IMR-90 (cell line): Measurements from ENCODE around the gene RTL9. TPM values are rescaled to one million over a fixed set of nuclear protein-coding genes. Genes with fewer than 3 reads are reported as not detected.

Experiments used
- ATAC-seq: fragments of 200-7000 bp; cut with Tn5 transposase; 2 replicates; pipeline ENCODE4 v1.9.1; 2020; ENCODE audit warnings: low read depth, mild to moderate bottlenecking, moderate library complexity
- BruUV-seq: library from RNA; stranded (reverse); fragments of 400-500 nt; replicated peaks from 2 replicates; lab custom pipeline; 2021; lab: Mats Ljungman, UMichigan
- CTCF ChIA-PET: fragments of 300-600 bp; formaldehyde crosslinking; extraction: SDS; loops from one replicate; lab custom pipeline; 2021; ENCODE audit warnings: antibody characterized with exemption; lab: Yijun Ruan, JAX
- POLR2A ChIA-PET: fragments of 300-600 bp; sonication (Branson Sonifier 250); formaldehyde crosslinking; loops from one replicate; lab custom pipeline; 2022; ENCODE audit warnings: antibody characterized with exemption; ENCODE audit not compliant: unreplicated experiment; lab: Charles Lee
- DNase-seq: peaks from one replicate; pipeline ENCODE4 v3.0.0; 2013
- H2AFZ ChIP-seq: replicated peaks from 2 replicates; pipeline ENCODE3; 2013; ENCODE audit warnings: low read length, mild to moderate bottlenecking; ENCODE audit not compliant: poor library complexity
- H2AK5ac ChIP-seq: 2 replicates; pipeline ENCODE4 v1.6.1; 2013; ENCODE audit warnings: low read depth, low read length, inconsistent platforms
- H2AK9ac ChIP-seq: replicated peaks from 2 replicates; pipeline ENCODE3; 2013; ENCODE audit warnings: mild to moderate bottlenecking, low read depth, low read length, moderate library complexity; ENCODE audit not compliant: poor library complexity
- H2BK120ac ChIP-seq: 2 replicates; pipeline ENCODE4 v1.6.1; 2013; ENCODE audit warnings: low read depth, low read length, inconsistent platforms
- H2BK15ac ChIP-seq: 3 replicates; pipeline ENCODE4 v1.6.1; 2013; ENCODE audit warnings: low read depth, low read length, inconsistent platforms
- H2BK20ac ChIP-seq: 2 replicates; pipeline ENCODE4 v1.6.1; 2013; ENCODE audit warnings: low read depth, mild to moderate bottlenecking, inconsistent platforms, low read length, moderate library complexity
- H2BK5ac ChIP-seq: 2 replicates; pipeline ENCODE4 v1.6.1; 2013; ENCODE audit warnings: mild to moderate bottlenecking, low read depth, low read length, inconsistent platforms; ENCODE audit not compliant: poor library complexity, severe bottlenecking
- H3K14ac ChIP-seq: replicated peaks from 2 replicates; pipeline ENCODE4 v1.6.1; 2013; ENCODE audit warnings: low read depth, low read length, inconsistent platforms
- H3K18ac ChIP-seq: 2 replicates; pipeline ENCODE4 v1.6.1; 2013; ENCODE audit warnings: low read depth, low read length, control low read depth
- H3K23ac ChIP-seq: 2 replicates; pipeline ENCODE4 v1.6.1; 2013; ENCODE audit warnings: low read depth, low read length, inconsistent platforms
- H3K27ac ChIP-seq: 2 replicates; pipeline ENCODE4 v1.5.1; 2013; ENCODE audit warnings: mild to moderate bottlenecking, control low read depth, low read length; ENCODE audit not compliant: insufficient read depth
- H3K27me3 ChIP-seq: 2 replicates; pipeline ENCODE4 v1.6.1; 2013; ENCODE audit warnings: low read length; ENCODE audit not compliant: control insufficient read depth, insufficient read depth
- H3K36me3 ChIP-seq: 2 replicates; pipeline ENCODE4 v1.6.1; 2013; ENCODE audit warnings: low read length, mixed read lengths; ENCODE audit not compliant: control insufficient read depth, insufficient read depth
- H3K4ac ChIP-seq: 2 replicates; pipeline ENCODE4 v1.6.1; 2013; ENCODE audit warnings: low read depth, low read length, inconsistent platforms
- H3K4me1 ChIP-seq: 2 replicates; pipeline ENCODE4 v1.6.1; 2013; ENCODE audit warnings: low read length, mixed read lengths; ENCODE audit not compliant: control insufficient read depth, insufficient read depth
- H3K4me2 ChIP-seq: 2 replicates; pipeline ENCODE4 v1.6.1; 2013; ENCODE audit warnings: low read depth, mild to moderate bottlenecking, control low read depth, low read length, moderate library complexity
- H3K4me3 ChIP-seq: 2 replicates; pipeline ENCODE4 v1.5.1; 2013; ENCODE audit warnings: low read depth, mild to moderate bottlenecking, control low read depth, low read length, moderate library complexity; ENCODE audit not compliant: insufficient read depth
- H3K56ac ChIP-seq: 2 replicates; pipeline ENCODE4 v1.6.1; 2013; ENCODE audit warnings: low read length, inconsistent platforms; ENCODE audit not compliant: insufficient read depth; ENCODE audit errors: extremely low read depth
- H3K79me1 ChIP-seq, 2 experiments: 2 replicates each; pipeline ENCODE4 v1.6.1; 2013; ENCODE audit warnings: low read length in 2 of 2, inconsistent platforms in 1 of 2, low read depth in 1 of 2
- H3K9ac ChIP-seq: 2 replicates; pipeline ENCODE4 v1.6.1; 2013; ENCODE audit warnings: low read depth, low read length, control low read depth
- H3K9me1 ChIP-seq: 2 replicates; pipeline ENCODE4 v1.6.1; 2013; ENCODE audit warnings: low read length, inconsistent platforms; ENCODE audit not compliant: insufficient read depth
- H3K9me3 ChIP-seq: 2 replicates; pipeline ENCODE4 v1.6.1; 2013; ENCODE audit warnings: low read length; ENCODE audit not compliant: control insufficient read depth, insufficient read depth
- H4K20me1 ChIP-seq: 2 replicates; pipeline ENCODE4 v1.6.1; 2013; ENCODE audit warnings: low read length, inconsistent platforms; ENCODE audit not compliant: insufficient read depth
- H4K5ac ChIP-seq: 2 replicates; pipeline ENCODE4 v1.6.1; 2013; ENCODE audit warnings: mild to moderate bottlenecking, low read depth, low read length, control low read depth
- H4K8ac ChIP-seq, 2 experiments: 2 replicates each; pipeline ENCODE4 v1.6.1; 2013; ENCODE audit warnings: low read depth in 2 of 2, low read length in 2 of 2, control low read depth in 1 of 2, inconsistent platforms in 1 of 2
- H4K91ac ChIP-seq: 2 replicates; pipeline ENCODE4 v1.6.1; 2013; ENCODE audit warnings: low read depth, low read length, inconsistent platforms; ENCODE audit not compliant: insufficient read depth
- BHLHE40 ChIP-seq: fragments of 150-350 bp; IDR thresholded peaks from 2 replicates; pipeline ENCODE4 v1.6.1; 2016; ENCODE audit warnings: mild to moderate bottlenecking, low read depth, low read length
- CHD1 ChIP-seq: IDR thresholded peaks from 2 replicates; pipeline ENCODE4 v1.6.1; 2012; ENCODE audit warnings: low read depth, low read length, improper control_type of control experiment
- MAFK ChIP-seq: IDR thresholded peaks from 2 replicates; pipeline ENCODE4 v1.6.1; 2012; ENCODE audit warnings: low read depth, low read length, improper control_type of control experiment
- MXI1 ChIP-seq: IDR thresholded peaks from 2 replicates; pipeline ENCODE4 v1.6.1; 2012; ENCODE audit warnings: low read depth, mild to moderate bottlenecking, low read length, moderate library complexity, borderline replicate concordance
- POLR2A ChIP-seq: IDR thresholded peaks from 2 replicates; pipeline ENCODE4 v1.6.1; 2012; ENCODE audit warnings: mild to moderate bottlenecking, low read depth, low read length
- RCOR1 ChIP-seq: IDR thresholded peaks from 2 replicates; pipeline ENCODE4 v1.6.1; 2012; ENCODE audit warnings: mild to moderate bottlenecking, low read length, improper control_type of control experiment; ENCODE audit not compliant: insufficient replicate concordance
- SMC3 ChIP-seq: fragments of 150-350 bp; IDR thresholded peaks from 2 replicates; pipeline ENCODE4 v1.6.1; 2016; ENCODE audit warnings: low read depth, mild to moderate bottlenecking, antibody characterized with exemption, low read length, moderate library complexity
- USF2 ChIP-seq: fragments of 150-350 bp; IDR thresholded peaks from 2 replicates; pipeline ENCODE4 v1.6.1; 2017; ENCODE audit warnings: mild to moderate bottlenecking, antibody characterized with exemption, low read length, low read depth
- WGBS, 2 experiments: methylation state at CpG; one replicate each; pipeline versions ENCODE4 v1.1.5 to v1.1.7; 2013; ENCODE audit warnings: missing lambda C conversion rate in 2 of 2; ENCODE audit not compliant: insufficient read length in 1 of 2; ENCODE audit errors: extremely low coverage in 2 of 2; 5-methylcytosine and 5-hydroxymethylcytosine counted together
- dilution Hi-C: fragments of 300-500 bp; cut with HindIII; formaldehyde crosslinking; loops from one replicate; pipeline ENCODE4 v1.14.3; 2018; ENCODE audit warnings: low sequenced_read_pairs; ENCODE audit not compliant: unreplicated experiment
- in situ Hi-C: fragments of 300-500 bp; cut with MboI; formaldehyde crosslinking; loops from 3 replicates; pipeline ENCODE4 v1.14.3; 2019; ENCODE audit warnings: low sequenced_read_pairs, inconsistent platforms, mixed read lengths
- intact Hi-C: fragments of 100-400 bp; cut with micrococcal nuclease; formaldehyde crosslinking; loops from 2 replicates; pipeline ENCODE4 v1.10.0; 2022
- polyA plus RNA-seq, 3 experiments: library from polyadenylated mRNA; depleted of rRNA; stranded (reverse); fragments of >200 nt; gene quantifications; 2 replicates each; pipeline ENCODE4 v1.2.3, GENCODE V29; 2012; ENCODE audit warnings: low replicate concordance in 1 of 3
- total RNA-seq: library from RNA; depleted of rRNA; stranded (reverse); fragments of >200 nt; gene quantifications from 2 replicates; pipeline ENCODE4 v1.2.3, GENCODE V29; 2012
- TF ChIP-seq, protein P1 (sequence below): fragments of 150-350 bp; IDR thresholded peaks from 2 replicates; pipeline ENCODE4 v1.6.1; 2016; ENCODE audit warnings: low read depth, mild to moderate bottlenecking, low read length, moderate library complexity, borderline replicate concordance
- TF ChIP-seq, protein P2 (sequence below): conservative IDR thresholded peaks from 2 replicates; pipeline ENCODE4 v1.5.1; 2012; ENCODE audit warnings: mild to moderate bottlenecking, low read depth, low read length, improper control_type of control experiment

Gene RTL9
- total and polyA plus RNA-seq, 2 of the 4 experiments (the other 2 are of a cell fraction), result 0.26 to 0.90 TPM

DNA sequence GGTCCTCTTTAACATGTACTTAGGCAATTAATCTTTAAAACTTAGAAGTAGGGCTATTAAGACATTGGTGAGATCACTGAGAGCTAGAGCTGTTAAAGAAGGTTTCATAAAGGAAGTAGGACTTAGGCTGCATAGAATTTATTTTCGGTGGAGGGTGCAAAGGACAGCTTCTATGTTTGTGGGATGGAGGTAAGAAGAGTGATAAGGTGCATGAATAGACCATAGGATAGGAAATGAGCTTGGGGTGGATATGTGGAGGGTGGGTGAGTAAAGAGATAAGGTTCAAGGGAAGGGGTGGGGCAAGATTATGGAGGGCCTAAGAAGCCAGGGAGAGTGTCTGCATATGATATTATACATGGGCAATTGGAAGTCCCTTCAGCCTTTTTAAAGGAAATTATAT, 15.9 kb downstream of the RTL9 start:
- Histone ChIP-seq H2BK5ac (no peak overlapping the region), H2BK15ac (no peak overlapping the region), H3K4me2 (no peak overlapping the region), H3K14ac (no peak overlapping the region), H2AFZ (no peak overlapping the region), H3K18ac (no peak overlapping the region), H4K8ac (no peak overlapping the region), H2AK9ac (no peak overlapping the region), H3K9me1 (no peaks in the 10 kb centered on the region), H2AK5ac (no peak overlapping the region), H3K27me3 (peaks cover 5% of the 10 kb centered on the region), H3K9ac (no peak overlapping the region), H3K79me1 (no peaks in the 10 kb centered on the region), H4K91ac (no peak overlapping the region), H4K20me1 (no peaks in the 10 kb centered on the region), H4K5ac (no peak overlapping the region), H2BK20ac (no peak overlapping the region), H3K4me1 (no peaks in the 10 kb centered on the region), H3K23ac (no peak overlapping the region), H2BK120ac (no peak overlapping the region), H3K4me3 (no peak overlapping the region), H3K9me3 (no peaks in the 10 kb centered on the region), H3K4ac (no peak overlapping the region), H3K56ac (no peak overlapping the region), H3K27ac (no peak overlapping the region), H3K36me3 (no peaks in the 10 kb centered on the region)
- ChIA-PET POLR2A (no interaction called here), CTCF (no interaction called here)
- ATAC-seq, result no peak
- WGBS, 2 experiments, result 55% methylated on average over 1 of the region's 1 CpG; no CpG with 5 or more reads in 1 of the 2 experiments
- intact Hi-C loops, result no loop called here
- dilution Hi-C loops, result no loop called here
- TF ChIP-seq SMC3 (no peak), BHLHE40 (no peak), RCOR1 (no peak), CHD1 (no peak), POLR2A (no peak), MAFK (no peak), MXI1 (no peak), USF2 (no peak)
- TF ChIP-seq, protein P1, sequence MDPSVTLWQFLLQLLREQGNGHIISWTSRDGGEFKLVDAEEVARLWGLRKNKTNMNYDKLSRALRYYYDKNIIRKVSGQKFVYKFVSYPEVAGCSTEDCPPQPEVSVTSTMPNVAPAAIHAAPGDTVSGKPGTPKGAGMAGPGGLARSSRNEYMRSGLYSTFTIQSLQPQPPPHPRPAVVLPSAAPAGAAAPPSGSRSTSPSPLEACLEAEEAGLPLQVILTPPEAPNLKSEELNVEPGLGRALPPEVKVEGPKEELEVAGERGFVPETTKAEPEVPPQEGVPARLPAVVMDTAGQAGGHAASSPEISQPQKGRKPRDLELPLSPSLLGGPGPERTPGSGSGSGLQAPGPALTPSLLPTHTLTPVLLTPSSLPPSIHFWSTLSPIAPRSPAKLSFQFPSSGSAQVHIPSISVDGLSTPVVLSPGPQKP, result no peak
- TF ChIP-seq, protein P2, sequence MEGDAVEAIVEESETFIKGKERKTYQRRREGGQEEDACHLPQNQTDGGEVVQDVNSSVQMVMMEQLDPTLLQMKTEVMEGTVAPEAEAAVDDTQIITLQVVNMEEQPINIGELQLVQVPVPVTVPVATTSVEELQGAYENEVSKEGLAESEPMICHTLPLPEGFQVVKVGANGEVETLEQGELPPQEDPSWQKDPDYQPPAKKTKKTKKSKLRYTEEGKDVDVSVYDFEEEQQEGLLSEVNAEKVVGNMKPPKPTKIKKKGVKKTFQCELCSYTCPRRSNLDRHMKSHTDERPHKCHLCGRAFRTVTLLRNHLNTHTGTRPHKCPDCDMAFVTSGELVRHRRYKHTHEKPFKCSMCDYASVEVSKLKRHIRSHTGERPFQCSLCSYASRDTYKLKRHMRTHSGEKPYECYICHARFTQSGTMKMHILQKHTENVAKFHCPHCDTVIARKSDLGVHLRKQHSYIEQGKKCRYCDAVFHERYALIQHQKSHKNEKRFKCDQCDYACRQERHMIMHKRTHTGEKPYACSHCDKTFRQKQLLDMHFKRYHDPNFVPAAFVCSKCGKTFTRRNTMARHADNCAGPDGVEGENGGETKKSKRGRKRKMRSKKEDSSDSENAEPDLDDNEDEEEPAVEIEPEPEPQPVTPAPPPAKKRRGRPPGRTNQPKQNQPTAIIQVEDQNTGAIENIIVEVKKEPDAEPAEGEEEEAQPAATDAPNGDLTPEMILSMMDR, result no peak
- no peak for DNase-seq
- BruUV-seq, result no TSS peak
- in situ Hi-C loops, result no loop called here
